ENCODE results near the gene ARTN. TPM values are rescaled to one million over a fixed set of nuclear protein-coding genes. Genes with fewer than 3 reads are reported as not detected.

ARTN gene
- total and polyA plus RNA-seq, 9 of the 15 experiments (the other 6 are each of a cell fraction or from before 2014, with no cell fraction given): 0.06 to 0.38 TPM; not detected in 7

- TF ChIP-seq ZNF324 (CRISPR knock-in tag; IDR thresholded peaks at IDR 0.05) (no peak), ARID2 (IDR thresholded peaks at IDR 0.05) (no peak), ZNF445 (CRISPR knock-in tag; IDR thresholded peaks at IDR 0.05; ENCODE audit: low read depth) (no peak), XRCC3 (IDR thresholded peaks at IDR 0.05) (no peak), CBX5 (IDR thresholded peaks at IDR 0.05; ENCODE audit: borderline replicate concordance, low read depth) (no peak), RBM25 (IDR thresholded peaks at IDR 0.05; ENCODE audit: low read depth, low read length, severe bottlenecking) (no peak), SUPT5H (IDR thresholded peaks at IDR 0.05) (no peak), U2AF2 (optimal IDR thresholded peaks at IDR 0.05; ENCODE audit: low read depth, low read length) (no peak), LCOR (CRISPR knock-in tag; IDR thresholded peaks at IDR 0.05) (no peak), MAFG (tag; conservative IDR thresholded peaks at IDR 0.05) (no peak), ZNF316 (IDR thresholded peaks at IDR 0.05) (no peak), SREBF1 (IDR thresholded peaks at IDR 0.05; ENCODE audit: borderline replicate concordance, low read depth, low read length) (no peak), ERF (CRISPR knock-in tag; IDR thresholded peaks at IDR 0.05) (peak; percentile 17; the same call in 1 of the 2 replicates), MTA3 (IDR thresholded peaks at IDR 0.05; ENCODE audit: borderline replicate concordance) (peak; percentile 20; the same call in 1 of the 2 replicates), TEAD4 (IDR thresholded peaks at IDR 0.05; ENCODE audit: low read length) (0 out of 2 replicates have a peak, but pooled peaks have one; percentile 6), TEAD4 (CRISPR knock-in tag; IDR thresholded peaks at IDR 0.05; ENCODE audit: borderline replicate concordance) (0 out of 2 replicates have a peak, but pooled peaks have one; percentile 14), ZNF174 (CRISPR knock-in tag; IDR thresholded peaks at IDR 0.05) (no peak), BCL6 (CRISPR knock-in tag; IDR thresholded peaks at IDR 0.05) (no peak), FOXJ3 (CRISPR knock-in tag; IDR thresholded peaks at IDR 0.05) (no peak), MYBL2 (IDR thresholded peaks at IDR 0.05; ENCODE audit: low read depth) (no peak), MYBL2 (CRISPR knock-in tag; IDR thresholded peaks at IDR 0.05; ENCODE audit: borderline replicate concordance) (no peak), FOXO4 (CRISPR knock-in tag; IDR thresholded peaks at IDR 0.05) (no peak), ZNF584 (CRISPR knock-in tag; IDR thresholded peaks at IDR 0.05; ENCODE audit: low read depth) (0 out of 2 replicates have a peak, but pooled peaks have one; percentile 14), ZNF764 (CRISPR knock-in tag; IDR thresholded peaks at IDR 0.05; ENCODE audit: low read depth) (no peak), PCBP1 (IDR thresholded peaks at IDR 0.05; ENCODE audit: low read depth, low read length, poor library complexity, severe bottlenecking) (peak; percentile 70), POLR3G (IDR thresholded peaks at IDR 0.05; ENCODE audit: extremely low read depth, insufficient read length, insufficient replicate concordance) (no peak), ETS1 (conservative IDR thresholded peaks at IDR 0.05; ENCODE audit: control insufficient read depth, low read depth, low read length) (no peak), TCF7 (IDR thresholded peaks at IDR 0.05; ENCODE audit: borderline replicate concordance) (peak; percentile 90; the same call in 1 of the 2 replicates), FOS (IDR thresholded peaks at IDR 0.05; ENCODE audit: extremely low read depth, insufficient read length) (no peak), SMC3 (conservative IDR thresholded peaks at IDR 0.05; ENCODE audit: insufficient read depth, low read depth, low read length) (no peak), NFRKB (IDR thresholded peaks at IDR 0.05; ENCODE audit: low read depth) (no peak)
These were observed 41.8 kb downstream of the ARTN start (continued) for GRCh38 chr1:43975249-43975961.

All from K562 (cell line).